GM18507 (cell line): Measurements from ENCODE around the gene DOK3.
"Not testable (repeated sequence)": the region's sequence is repeated elsewhere in the genome, so short reads cannot be mapped to it uniquely, and the experiment has no call there.

Experiments
- DNase-seq: peaks from one replicate; pipeline ENCODE4 v3.0.0; 2011; ENCODE audit warnings: low read depth; ENCODE audit not compliant: insufficient read length; ENCODE audit errors: extremely low spot score
- FAIRE-seq: peaks from 2 replicates; lab custom pipeline; 2011; peaks lifted over from hg19 to GRCh38; lab: Jason Lieb, UNC

DOK3 gene

GRCh38 chr5:177537389-177538361 lies 28.0 kb upstream of the DOK3 start:
- FAIRE-seq: no peak
- no peak for DNase-seq

- FAIRE-seq (no peak), DNase-seq (no peak)
Measured at GRCh38 chr5:177536386-177536785, 26.8 kb upstream of the DOK3 start.

GRCh38 chr5:177535125-177535524 lies 25.5 kb upstream of the DOK3 start:
- DNase-seq (no peak), FAIRE-seq (no peak)

GRCh38 chr5:177534433-177534832 lies 24.8 kb upstream of the DOK3 start:
- FAIRE-seq, DNase-seq: not testable (repeated sequence)

- DNase-seq (no peak), FAIRE-seq (no peak)
Measured at GRCh38 chr5:177531209-177531940, 21.7 kb upstream of the DOK3 start.

- DNase-seq (no peak), FAIRE-seq (no peak)
Measured at GRCh38 chr5:177530638-177531037, 21.0 kb upstream of the DOK3 start.

GRCh38 chr5:177529247-177530203 lies 19.9 kb upstream of the DOK3 start:
- FAIRE-seq (no peak), DNase-seq (no peak)

- FAIRE-seq (no peak), DNase-seq (no peak)
Measured at GRCh38 chr5:177528631-177529030, 19.0 kb upstream of the DOK3 start.

GRCh38 chr5:177527595-177527994 lies 18.0 kb upstream of the DOK3 start:
- DNase-seq: no peak
- no peak for FAIRE-seq

- FAIRE-seq (no peak), DNase-seq (no peak)
Measured at GRCh38 chr5:177526791-177527190, 17.2 kb upstream of the DOK3 start.

GRCh38 chr5:177526191-177526590 lies 16.6 kb upstream of the DOK3 start:
- no peak for DNase-seq
- no peak for FAIRE-seq

GRCh38 chr5:177524941-177525655 lies 15.5 kb upstream of the DOK3 start:
- no peak for DNase-seq
- FAIRE-seq: no peak

GRCh38 chr5:177524539-177524900 lies 14.9 kb upstream of the DOK3 start:
- FAIRE-seq (no peak), DNase-seq (no peak)

- DNase-seq: no peak
- FAIRE-seq: no peak
Measured at GRCh38 chr5:177523711-177524538, 14.3 kb upstream of the DOK3 start.

GRCh38 chr5:177520916-177521513 lies 11.4 kb upstream of the DOK3 start:
- FAIRE-seq (no peak), DNase-seq (no peak)

- FAIRE-seq (no peak), DNase-seq (no peak)
Measured at GRCh38 chr5:177520271-177520670, 10.6 kb upstream of the DOK3 start.

GRCh38 chr5:177519463-177520235 lies 10.0 kb upstream of the DOK3 start:
- DNase-seq (no peak), FAIRE-seq (no peak)
